IMR-90 (cell line): Measurements from ENCODE around the gene FAM171A1. TPM values are rescaled to one million over a fixed set of nuclear protein-coding genes. Genes with fewer than 3 reads are reported as not detected.

Experiments
- ATAC-seq: fragments of 200-7000 bp; cut with Tn5 transposase; 2 replicates; pipeline ENCODE4 v1.9.1; 2020; ENCODE audit warnings: low read depth, mild to moderate bottlenecking, moderate library complexity
- BruUV-seq: library from RNA; stranded (reverse); fragments of 400-500 nt; replicated peaks from 2 replicates; lab custom pipeline; 2021; lab: Mats Ljungman, UMichigan
- CTCF ChIA-PET: fragments of 300-600 bp; formaldehyde crosslinking; extraction: SDS; loops from one replicate; lab custom pipeline; 2021; ENCODE audit warnings: antibody characterized with exemption; lab: Yijun Ruan, JAX
- POLR2A ChIA-PET: fragments of 300-600 bp; sonication (Branson Sonifier 250); formaldehyde crosslinking; loops from one replicate; lab custom pipeline; 2022; ENCODE audit warnings: antibody characterized with exemption; ENCODE audit not compliant: unreplicated experiment; lab: Charles Lee
- DNase-seq: peaks from one replicate; pipeline ENCODE4 v3.0.0; 2013
- H2AFZ ChIP-seq: replicated peaks from 2 replicates; pipeline ENCODE3; 2013; ENCODE audit warnings: low read length, mild to moderate bottlenecking; ENCODE audit not compliant: poor library complexity
- H2AK5ac ChIP-seq: 2 replicates; pipeline ENCODE4 v1.6.1; 2013; ENCODE audit warnings: low read depth, low read length, inconsistent platforms
- H2AK9ac ChIP-seq: replicated peaks from 2 replicates; pipeline ENCODE3; 2013; ENCODE audit warnings: mild to moderate bottlenecking, low read depth, low read length, moderate library complexity; ENCODE audit not compliant: poor library complexity
- H2BK120ac ChIP-seq: 2 replicates; pipeline ENCODE4 v1.6.1; 2013; ENCODE audit warnings: low read depth, low read length, inconsistent platforms
- H2BK15ac ChIP-seq: 3 replicates; pipeline ENCODE4 v1.6.1; 2013; ENCODE audit warnings: low read depth, low read length, inconsistent platforms
- H2BK20ac ChIP-seq: 2 replicates; pipeline ENCODE4 v1.6.1; 2013; ENCODE audit warnings: low read depth, mild to moderate bottlenecking, inconsistent platforms, low read length, moderate library complexity
- H2BK5ac ChIP-seq: 2 replicates; pipeline ENCODE4 v1.6.1; 2013; ENCODE audit warnings: mild to moderate bottlenecking, low read depth, low read length, inconsistent platforms; ENCODE audit not compliant: poor library complexity, severe bottlenecking
- H3K14ac ChIP-seq: replicated peaks from 2 replicates; pipeline ENCODE4 v1.6.1; 2013; ENCODE audit warnings: low read depth, low read length, inconsistent platforms
- H3K18ac ChIP-seq: 2 replicates; pipeline ENCODE4 v1.6.1; 2013; ENCODE audit warnings: low read depth, low read length, control low read depth
- H3K23ac ChIP-seq: 2 replicates; pipeline ENCODE4 v1.6.1; 2013; ENCODE audit warnings: low read depth, low read length, inconsistent platforms
- H3K27ac ChIP-seq: 2 replicates; pipeline ENCODE4 v1.5.1; 2013; ENCODE audit warnings: mild to moderate bottlenecking, control low read depth, low read length; ENCODE audit not compliant: insufficient read depth
- H3K27me3 ChIP-seq: 2 replicates; pipeline ENCODE4 v1.6.1; 2013; ENCODE audit warnings: low read length; ENCODE audit not compliant: control insufficient read depth, insufficient read depth
- H3K36me3 ChIP-seq: 2 replicates; pipeline ENCODE4 v1.6.1; 2013; ENCODE audit warnings: low read length, mixed read lengths; ENCODE audit not compliant: control insufficient read depth, insufficient read depth
- H3K4ac ChIP-seq: 2 replicates; pipeline ENCODE4 v1.6.1; 2013; ENCODE audit warnings: low read depth, low read length, inconsistent platforms
- H3K4me1 ChIP-seq: 2 replicates; pipeline ENCODE4 v1.6.1; 2013; ENCODE audit warnings: low read length, mixed read lengths; ENCODE audit not compliant: control insufficient read depth, insufficient read depth
- H3K4me2 ChIP-seq: 2 replicates; pipeline ENCODE4 v1.6.1; 2013; ENCODE audit warnings: low read depth, mild to moderate bottlenecking, control low read depth, low read length, moderate library complexity
- H3K4me3 ChIP-seq: 2 replicates; pipeline ENCODE4 v1.5.1; 2013; ENCODE audit warnings: low read depth, mild to moderate bottlenecking, control low read depth, low read length, moderate library complexity; ENCODE audit not compliant: insufficient read depth
- H3K56ac ChIP-seq: 2 replicates; pipeline ENCODE4 v1.6.1; 2013; ENCODE audit warnings: low read length, inconsistent platforms; ENCODE audit not compliant: insufficient read depth; ENCODE audit errors: extremely low read depth
- H3K79me1 ChIP-seq, 2 experiments: 2 replicates each; pipeline ENCODE4 v1.6.1; 2013; ENCODE audit warnings: low read length in 2 of 2, inconsistent platforms in 1 of 2, low read depth in 1 of 2
- H3K9ac ChIP-seq: 2 replicates; pipeline ENCODE4 v1.6.1; 2013; ENCODE audit warnings: low read depth, low read length, control low read depth
- H3K9me1 ChIP-seq: 2 replicates; pipeline ENCODE4 v1.6.1; 2013; ENCODE audit warnings: low read length, inconsistent platforms; ENCODE audit not compliant: insufficient read depth
- H3K9me3 ChIP-seq: 2 replicates; pipeline ENCODE4 v1.6.1; 2013; ENCODE audit warnings: low read length; ENCODE audit not compliant: control insufficient read depth, insufficient read depth
- H4K20me1 ChIP-seq: 2 replicates; pipeline ENCODE4 v1.6.1; 2013; ENCODE audit warnings: low read length, inconsistent platforms; ENCODE audit not compliant: insufficient read depth
- H4K5ac ChIP-seq: 2 replicates; pipeline ENCODE4 v1.6.1; 2013; ENCODE audit warnings: mild to moderate bottlenecking, low read depth, low read length, control low read depth
- H4K8ac ChIP-seq, 2 experiments: 2 replicates each; pipeline ENCODE4 v1.6.1; 2013; ENCODE audit warnings: low read depth in 2 of 2, low read length in 2 of 2, control low read depth in 1 of 2, inconsistent platforms in 1 of 2
- H4K91ac ChIP-seq: 2 replicates; pipeline ENCODE4 v1.6.1; 2013; ENCODE audit warnings: low read depth, low read length, inconsistent platforms; ENCODE audit not compliant: insufficient read depth
- BHLHE40 ChIP-seq: fragments of 150-350 bp; IDR thresholded peaks from 2 replicates; pipeline ENCODE4 v1.6.1; 2016; ENCODE audit warnings: mild to moderate bottlenecking, low read depth, low read length
- CEBPB ChIP-seq: IDR thresholded peaks from 2 replicates; pipeline ENCODE4 v1.6.1; 2012; ENCODE audit warnings: low read depth, low read length, improper control_type of control experiment
- CHD1 ChIP-seq: IDR thresholded peaks from 2 replicates; pipeline ENCODE4 v1.6.1; 2012; ENCODE audit warnings: low read depth, low read length, improper control_type of control experiment
- FOS ChIP-seq: fragments of 150-350 bp; IDR thresholded peaks from 2 replicates; pipeline ENCODE4 v1.6.1; 2016; ENCODE audit warnings: low read depth, low read length
- MAZ ChIP-seq: IDR thresholded peaks from 2 replicates; pipeline ENCODE4 v1.6.1; 2012; ENCODE audit warnings: low read depth, mild to moderate bottlenecking, low read length, improper control_type of control experiment, moderate library complexity, borderline replicate concordance
- MXI1 ChIP-seq: IDR thresholded peaks from 2 replicates; pipeline ENCODE4 v1.6.1; 2012; ENCODE audit warnings: low read depth, mild to moderate bottlenecking, low read length, moderate library complexity, borderline replicate concordance
- RAD21 ChIP-seq: IDR thresholded peaks from 2 replicates; pipeline ENCODE4 v1.6.1; 2012; ENCODE audit warnings: low read length, improper control_type of control experiment
- RFX5 ChIP-seq: IDR thresholded peaks from 2 replicates; pipeline ENCODE4 v1.8.0; 2012; ENCODE audit warnings: low read depth, mild to moderate bottlenecking, low read length, moderate library complexity
- SMC3 ChIP-seq: fragments of 150-350 bp; IDR thresholded peaks from 2 replicates; pipeline ENCODE4 v1.6.1; 2016; ENCODE audit warnings: low read depth, mild to moderate bottlenecking, antibody characterized with exemption, low read length, moderate library complexity
- USF2 ChIP-seq: fragments of 150-350 bp; IDR thresholded peaks from 2 replicates; pipeline ENCODE4 v1.6.1; 2017; ENCODE audit warnings: mild to moderate bottlenecking, antibody characterized with exemption, low read length, low read depth
- WGBS, 2 experiments: methylation state at CpG; one replicate each; pipeline versions ENCODE4 v1.1.5 to v1.1.7; 2013; ENCODE audit warnings: missing lambda C conversion rate in 2 of 2; ENCODE audit not compliant: insufficient read length in 1 of 2; ENCODE audit errors: extremely low coverage in 2 of 2; 5-methylcytosine and 5-hydroxymethylcytosine counted together
- dilution Hi-C: fragments of 300-500 bp; cut with HindIII; formaldehyde crosslinking; loops from one replicate; pipeline ENCODE4 v1.14.3; 2018; ENCODE audit warnings: low sequenced_read_pairs; ENCODE audit not compliant: unreplicated experiment
- in situ Hi-C: fragments of 300-500 bp; cut with MboI; formaldehyde crosslinking; loops from 3 replicates; pipeline ENCODE4 v1.14.3; 2019; ENCODE audit warnings: low sequenced_read_pairs, inconsistent platforms, mixed read lengths
- intact Hi-C: fragments of 100-400 bp; cut with micrococcal nuclease; formaldehyde crosslinking; loops from 2 replicates; pipeline ENCODE4 v1.10.0; 2022
- polyA plus RNA-seq, 3 experiments: library from polyadenylated mRNA; depleted of rRNA; stranded (reverse); fragments of >200 nt; gene quantifications; 2 replicates each; pipeline ENCODE4 v1.2.3, GENCODE V29; 2012; ENCODE audit warnings: low replicate concordance in 1 of 3
- total RNA-seq: library from RNA; depleted of rRNA; stranded (reverse); fragments of >200 nt; gene quantifications from 2 replicates; pipeline ENCODE4 v1.2.3, GENCODE V29; 2012

The FAM171A1 gene
- total and polyA plus RNA-seq, 2 of the 4 experiments (the other 2 are of a cell fraction), result 20.3 to 30.6 TPM

GRCh38 chr10:15295537-15296325 lies 75.4 kb downstream of the FAM171A1 start:
- no CpG with 5 or more reads among the region's 5 CpGs for WGBS, 2 experiments
- no peak overlapping the region for H3K27ac ChIP-seq

More at GRCh38 chr10:15295537-15296325, 75.4 kb downstream of the FAM171A1 start:
- Histone ChIP-seq H3K9ac (no peak overlapping the region), H3K56ac (no peak overlapping the region), H2BK20ac (no peak overlapping the region), H2AK5ac (no peak overlapping the region), H3K23ac (no peak overlapping the region), H2BK5ac (no peak overlapping the region), H4K91ac (no peak overlapping the region), H3K18ac (no peak overlapping the region), H3K14ac (no peak overlapping the region), H4K5ac (no peak overlapping the region), H3K27me3 (no peaks in the 10 kb centered on the region), H3K4me3 (no peak overlapping the region), H3K9me3 (no peaks in the 10 kb centered on the region), H3K4me2 (no peak overlapping the region), H3K9me1 (peaks cover 5% of the 10 kb centered on the region; the same call in 1 of the 2 replicates), H2AK9ac (no peak overlapping the region), H3K79me1 (peaks cover 5 to 19% of the 10 kb centered on the region in 2 experiments; a peak in 3 of 4 replicates), H4K20me1 (no peaks in the 10 kb centered on the region), H3K4ac (no peak overlapping the region), H2BK120ac (no peak overlapping the region), H3K36me3 (no peaks in the 10 kb centered on the region), H2AFZ (no peak overlapping the region), H4K8ac (no peak overlapping the region), H2BK15ac (no peak overlapping the region), H3K4me1 (peaks cover 1% of the 10 kb centered on the region; the same call in 1 of the 2 replicates)
- DNase-seq, result no peak
- CTCF ChIA-PET, result no interaction called here
- in situ Hi-C loops, result no loop called here
- no peak for ATAC-seq
- no peak for TF ChIP-seq USF2
- no peak for TF ChIP-seq RAD21
- no peak for TF ChIP-seq RFX5
- TF ChIP-seq SMC3, result no peak
- no peak for TF ChIP-seq MXI1
- no peak for TF ChIP-seq MAZ
- TF ChIP-seq FOS, result no peak
- TF ChIP-seq BHLHE40, result no peak
- TF ChIP-seq CHD1, result no peak
- TF ChIP-seq CEBPB, result no peak
- POLR2A ChIA-PET, result no interaction called here
- intact Hi-C loops, result no loop called here
- BruUV-seq, result no TSS peak
- dilution Hi-C loops, result no loop called here
